NCI-H187 treated with DMSO at 0.1 percent for 48 hours (cell line): ENCODE results near the gene MBNL1.
"Not testable (repeated sequence)": the region's sequence is repeated elsewhere in the genome, so short reads cannot be mapped to it uniquely, and the experiment has no call there.

Source experiments
- DNase-seq: peaks from one replicate; lab custom pipeline; 2025; lab: John Stamatoyannopoulos, UW

The MBNL1 gene

DNA sequence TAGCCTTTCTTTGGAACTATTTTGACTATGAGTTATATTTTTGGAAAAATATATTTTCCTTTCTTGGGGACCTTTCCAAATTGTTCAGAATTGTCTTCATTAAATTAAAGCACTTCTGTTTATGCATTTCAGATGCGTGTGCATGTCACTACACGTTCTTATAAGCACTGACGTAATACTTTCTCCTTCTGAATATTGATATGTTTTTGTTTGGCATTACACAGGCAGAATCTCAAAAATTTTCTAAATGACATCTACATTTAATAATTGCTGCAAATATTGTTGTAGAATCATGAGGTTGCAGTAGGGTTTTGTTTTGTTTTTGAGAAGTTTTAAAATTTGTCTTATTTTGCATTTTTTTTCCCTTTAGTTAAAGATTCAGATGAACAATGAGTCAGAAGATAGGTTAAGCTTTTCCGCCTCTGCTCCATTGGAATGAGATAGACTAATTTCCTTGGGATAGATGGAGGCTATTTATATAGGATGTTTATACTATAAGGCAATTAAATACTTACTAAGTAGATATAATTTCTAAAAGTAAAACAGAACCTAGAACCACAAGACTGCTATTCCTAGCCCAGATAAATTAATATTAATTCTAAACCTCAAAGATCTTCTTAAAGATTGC, 110.8 kb downstream of the MBNL1 start:
- no peak for DNase-seq

DNA sequence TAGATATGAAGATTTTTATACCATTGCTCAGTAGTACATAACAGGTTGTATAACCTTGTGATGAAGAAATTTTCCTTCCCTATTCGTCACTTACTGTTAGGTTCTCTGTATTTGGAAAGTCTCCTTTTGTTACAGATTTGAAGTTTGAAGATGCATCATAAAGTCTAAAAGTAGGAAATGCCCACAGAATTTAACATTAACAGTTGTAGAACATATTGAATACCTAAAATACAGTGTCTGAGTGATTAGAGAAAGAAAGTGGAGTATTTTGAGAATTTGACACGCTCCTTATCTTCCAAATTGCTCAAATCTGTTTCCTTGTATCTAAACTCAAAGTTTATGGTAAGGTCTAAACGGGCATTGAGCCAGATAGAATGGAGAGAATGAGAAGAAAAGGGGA, 111.3 kb downstream of the MBNL1 start:
- no peak for DNase-seq

DNA sequence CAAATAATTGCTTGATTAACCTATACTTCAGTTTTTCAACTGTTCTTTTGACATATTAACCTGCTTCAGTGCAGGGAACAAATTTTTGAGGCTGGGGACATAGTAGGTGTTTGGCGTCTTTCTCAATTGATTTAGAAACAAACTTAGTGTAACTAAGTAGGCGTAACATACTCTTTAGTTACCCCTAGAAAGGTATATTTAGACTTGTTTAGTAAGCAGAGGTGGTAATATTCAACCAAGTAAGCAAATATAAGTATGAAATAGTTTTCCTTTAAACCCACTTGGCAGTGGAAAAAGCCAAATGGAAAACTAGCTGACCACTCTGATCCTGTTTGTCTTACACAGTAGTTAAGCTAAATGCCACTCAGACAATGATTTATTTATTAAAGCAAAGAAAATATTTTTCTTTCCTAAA, 113.2 kb downstream of the MBNL1 start:
- DNase-seq = no peak

DNA sequence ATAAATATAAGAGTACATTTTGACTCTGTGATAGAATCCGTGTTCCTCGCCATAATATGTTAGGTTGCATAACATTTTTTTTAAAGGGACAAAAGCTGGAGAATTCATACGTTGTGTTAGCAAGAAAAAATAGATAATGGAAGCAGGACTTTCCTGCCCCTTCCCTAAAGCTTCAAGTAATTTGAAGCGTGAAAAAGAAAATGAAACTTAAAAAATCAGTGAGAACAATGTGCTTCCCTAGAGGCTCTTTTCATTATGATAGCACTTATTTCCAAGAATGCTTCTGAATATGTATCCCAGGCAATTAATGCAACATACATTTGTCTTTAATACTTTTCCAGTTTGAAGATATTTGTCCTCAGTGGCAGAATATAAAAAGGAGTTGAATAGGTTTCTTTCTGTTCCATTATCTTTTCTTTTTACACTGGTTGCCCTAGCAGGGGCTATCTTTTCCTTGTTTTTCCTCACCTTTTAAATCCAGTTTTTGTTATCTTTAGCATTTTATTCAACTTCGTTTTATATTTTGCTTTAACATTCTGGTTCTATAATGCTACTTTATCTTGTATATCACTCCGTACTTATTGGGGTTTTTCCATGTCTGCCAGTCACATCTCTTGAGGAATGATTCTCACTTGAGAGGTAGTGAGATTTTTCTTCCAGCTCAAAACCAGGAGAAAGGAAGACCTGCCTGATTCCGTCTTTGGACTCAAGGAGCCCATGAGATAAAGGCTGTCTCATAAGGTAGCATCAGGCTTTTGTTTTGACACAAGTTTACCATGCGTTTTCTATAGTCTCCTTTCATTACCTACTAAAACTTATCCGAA, 113.8 kb downstream of the MBNL1 start:
- DNase-seq = no peak

DNA sequence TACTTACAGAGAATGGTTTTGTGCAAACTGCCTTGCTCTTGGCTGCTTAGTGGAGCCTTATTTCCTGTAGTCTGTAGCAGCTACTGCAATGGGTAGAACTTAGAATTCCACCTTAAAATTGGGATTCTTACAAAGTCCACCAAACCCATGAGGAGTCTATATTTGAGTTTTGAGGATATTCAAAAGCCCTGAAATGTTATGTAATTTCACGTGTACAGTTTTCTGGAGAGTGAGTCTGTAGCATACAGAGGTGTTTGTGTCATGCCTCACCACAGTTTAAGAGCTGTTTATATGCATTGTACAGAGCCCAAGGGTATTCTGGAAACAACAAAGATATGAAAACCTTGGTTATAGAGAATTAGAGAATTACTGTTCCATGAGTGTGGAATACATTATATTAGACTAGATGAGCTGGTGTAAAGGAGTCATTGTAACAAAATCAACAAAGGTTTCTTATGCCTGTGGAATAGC, 114.4 kb downstream of the MBNL1 start:
- no peak for DNase-seq

DNA sequence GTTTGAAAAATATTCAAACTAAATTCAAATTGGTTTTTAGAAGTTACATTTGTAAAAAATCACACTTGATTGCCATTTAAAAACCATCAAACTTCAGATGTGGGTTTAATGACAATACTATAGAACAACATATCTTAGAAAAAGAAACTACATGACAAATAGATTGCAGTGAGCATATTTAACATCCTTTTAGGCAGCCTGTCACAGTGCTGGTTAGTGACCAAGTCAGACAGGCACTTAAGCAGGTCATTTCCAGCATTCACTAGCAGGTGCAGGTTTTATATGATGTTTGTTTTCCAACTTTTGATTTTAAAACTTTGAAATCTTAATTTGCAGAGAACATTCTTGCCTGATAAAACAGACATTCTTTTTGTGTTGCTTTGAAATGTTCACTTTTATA, 115.7 kb downstream of the MBNL1 start:
- DNase-seq = no peak

DNA sequence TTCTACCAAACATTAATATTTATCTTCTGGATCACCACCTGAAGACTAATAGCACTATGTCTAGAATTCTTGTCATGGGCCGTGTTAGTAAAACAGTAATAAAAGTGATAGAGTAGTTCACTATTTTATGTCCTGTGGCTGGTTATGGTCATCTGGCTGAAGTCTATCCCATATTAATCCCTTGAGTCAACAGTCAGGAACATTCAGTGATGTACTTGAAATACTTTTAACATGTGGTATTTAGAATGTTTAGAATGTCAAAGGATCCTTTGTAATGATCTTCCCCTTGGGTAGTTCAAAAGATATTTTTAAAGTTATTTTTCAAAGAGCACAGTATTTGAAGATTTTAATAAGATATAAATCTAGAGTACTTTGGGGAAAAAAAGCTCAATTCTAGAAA, 117.0 kb downstream of the MBNL1 start:
- DNase-seq = no peak

DNA sequence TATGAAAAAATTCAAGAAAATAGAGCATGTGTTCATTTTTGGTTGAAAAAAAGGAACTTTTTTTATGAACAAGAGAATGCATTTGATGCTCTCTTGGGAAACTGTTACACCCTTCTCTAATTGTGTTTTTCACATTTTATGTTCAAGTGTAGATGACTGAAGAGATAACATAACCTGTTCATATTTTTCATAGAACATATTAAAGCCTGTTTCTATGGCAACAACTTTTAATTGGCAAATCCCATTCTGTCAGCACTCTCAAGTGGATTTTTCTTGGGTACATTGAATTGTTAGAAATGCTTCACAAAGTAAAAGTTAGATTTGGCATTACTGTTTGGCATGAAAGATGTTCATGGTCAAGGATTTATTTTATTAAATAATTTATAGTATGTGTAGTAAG, 117.5 kb downstream of the MBNL1 start:
- DNase-seq = no peak

DNA sequence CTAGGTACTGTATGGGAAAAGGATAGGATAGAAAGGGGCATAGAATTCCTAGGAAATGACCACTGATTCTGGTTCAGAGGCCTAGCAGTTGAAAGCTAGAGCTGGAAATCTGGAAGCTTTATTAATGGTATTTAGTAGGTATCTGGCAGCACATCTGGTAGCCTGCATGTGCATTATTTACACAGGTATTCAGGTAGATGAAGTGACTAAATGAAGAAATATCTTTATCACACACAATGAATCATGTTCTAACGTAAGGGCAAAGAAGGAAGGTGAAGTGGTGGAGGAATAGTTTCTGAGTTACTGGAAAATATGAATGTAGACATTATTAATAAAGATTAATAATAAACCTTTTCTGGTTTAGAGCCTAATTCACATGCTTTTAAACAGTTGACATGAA, 119.9 kb downstream of the MBNL1 start:
- no peak for DNase-seq

DNA sequence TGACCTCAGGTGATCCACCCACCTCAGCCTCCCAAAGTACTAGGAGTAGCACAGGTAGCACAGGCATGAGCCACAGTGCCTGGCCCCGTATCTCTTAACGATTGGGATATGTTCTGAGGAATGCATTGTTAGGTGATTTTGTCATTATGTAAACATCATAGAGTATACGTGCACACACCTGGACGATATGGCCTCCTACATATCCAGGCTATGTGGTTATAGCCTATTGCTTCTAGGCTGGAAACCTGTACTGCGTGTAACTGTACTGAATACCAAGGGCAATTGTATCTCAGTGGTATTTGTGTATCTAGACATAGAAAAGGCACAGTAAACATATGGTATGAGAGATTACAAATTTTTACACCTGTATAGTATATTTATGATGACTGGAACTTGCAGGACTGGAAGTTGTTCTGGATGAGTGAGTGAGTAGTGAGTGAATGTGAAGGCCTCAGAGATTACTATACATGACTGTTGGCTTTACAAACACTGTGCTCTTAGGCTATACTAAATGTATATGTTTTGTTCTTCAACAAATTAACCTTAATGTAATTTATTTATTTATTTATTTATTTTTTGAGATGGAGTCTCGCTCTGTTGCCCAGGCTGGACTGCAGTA, 120.7 kb downstream of the MBNL1 start:
- DNase-seq = no peak

DNA sequence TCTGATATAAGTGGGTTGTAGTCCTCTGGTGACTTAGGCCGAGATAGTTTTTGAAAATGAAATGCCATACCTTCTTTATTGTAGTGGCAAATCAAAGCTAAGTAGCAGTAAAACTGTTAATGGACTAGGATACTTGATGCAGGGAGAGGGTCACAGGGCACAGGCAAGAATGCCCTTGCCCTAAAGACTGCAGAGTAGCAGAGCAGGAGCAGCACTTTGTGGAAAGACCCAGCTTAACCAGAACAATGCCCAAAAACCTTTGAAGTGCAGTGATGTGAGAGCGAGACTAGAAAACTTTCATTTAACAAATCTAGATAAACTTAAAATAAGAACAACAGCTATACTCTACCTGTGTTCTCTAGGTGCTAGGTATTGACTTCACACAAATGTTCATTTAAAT, 121.9 kb downstream of the MBNL1 start:
- DNase-seq = no peak

DNA sequence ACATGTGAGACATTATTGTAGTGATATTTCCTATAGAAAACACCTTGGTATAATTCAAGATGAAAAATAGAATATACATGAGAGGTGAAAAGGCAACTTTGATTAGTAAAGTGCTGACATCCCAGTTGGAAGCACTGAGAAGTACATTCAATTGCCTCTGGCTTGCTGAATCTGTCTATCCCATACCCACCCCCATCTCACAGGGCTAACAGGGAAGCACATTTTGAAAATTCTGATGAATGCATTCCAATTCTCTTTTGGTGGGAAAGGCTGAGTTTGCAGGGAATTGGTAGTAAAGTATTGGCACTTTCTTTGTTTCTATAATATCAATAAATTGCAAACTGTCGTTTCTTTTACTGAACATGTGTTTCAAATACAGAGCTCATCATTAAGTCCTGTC, 122.9 kb downstream of the MBNL1 start:
- DNase-seq = no peak

DNA sequence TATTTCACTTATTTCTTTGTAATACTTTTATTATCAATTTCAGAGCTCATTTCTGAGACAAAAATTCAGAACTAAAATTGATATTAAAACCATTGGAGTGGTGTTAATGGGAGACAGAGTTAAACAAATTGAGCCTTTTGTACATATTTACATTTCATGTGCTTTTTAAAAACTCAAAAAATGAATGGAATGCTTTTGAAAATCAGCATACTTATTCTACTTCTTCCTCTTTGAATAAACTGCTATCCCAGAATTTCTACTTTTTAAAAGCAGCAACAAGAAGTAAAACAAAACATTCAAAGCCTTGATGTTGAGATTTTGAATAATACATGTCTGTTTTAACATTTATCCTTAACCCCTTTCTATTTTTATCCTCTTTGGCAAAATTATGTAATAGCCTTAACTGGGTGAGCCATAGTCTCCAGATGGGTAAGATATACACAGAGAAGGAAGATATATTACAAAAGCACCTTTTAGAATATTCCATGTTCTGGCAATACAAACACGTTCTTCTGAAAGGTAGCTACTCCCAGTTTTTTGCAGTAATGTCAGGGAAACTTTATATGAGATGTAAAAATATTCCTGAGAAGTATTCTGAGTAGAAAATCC, 123.6 kb downstream of the MBNL1 start:
- DNase-seq = no peak

DNA sequence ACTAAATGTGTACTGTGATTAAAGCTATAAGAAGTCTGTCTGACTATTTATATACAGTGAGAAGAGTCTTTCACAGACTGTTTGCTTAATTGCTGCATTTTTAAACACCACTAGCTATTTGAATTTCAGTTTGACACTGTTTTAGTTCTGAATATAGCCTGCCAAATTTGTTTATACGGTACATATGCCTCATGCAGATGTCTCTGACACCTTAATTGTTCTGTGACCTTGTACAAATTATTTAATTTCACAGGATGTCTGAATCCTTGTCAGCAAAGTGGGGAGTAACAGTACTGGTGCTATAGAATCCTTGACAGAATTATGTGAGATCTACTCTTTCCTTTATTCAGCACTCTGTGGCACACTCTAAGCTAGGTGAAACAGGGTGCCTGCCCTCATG, 125.5 kb downstream of the MBNL1 start:
- no peak for DNase-seq

DNA sequence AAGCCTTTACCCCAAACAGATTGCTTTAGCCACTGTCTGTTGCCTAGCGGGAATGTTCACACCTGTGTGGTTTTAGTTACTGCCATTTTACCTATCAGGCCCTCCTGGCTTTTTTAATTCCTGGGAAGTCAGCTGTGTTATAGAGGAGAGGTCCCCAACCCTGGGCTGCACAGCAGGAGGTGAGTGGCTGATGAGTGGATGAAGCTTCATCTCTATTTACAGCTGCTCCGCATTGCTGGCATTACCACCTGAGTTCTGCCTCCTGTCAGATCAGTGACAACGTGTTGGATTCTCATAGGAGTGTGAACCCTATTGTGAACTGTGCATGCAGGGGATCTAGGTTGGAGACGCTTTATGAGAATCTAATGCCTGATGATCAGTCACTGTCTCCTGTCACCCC, 127.0 kb downstream of the MBNL1 start:
- DNase-seq = no peak

DNA sequence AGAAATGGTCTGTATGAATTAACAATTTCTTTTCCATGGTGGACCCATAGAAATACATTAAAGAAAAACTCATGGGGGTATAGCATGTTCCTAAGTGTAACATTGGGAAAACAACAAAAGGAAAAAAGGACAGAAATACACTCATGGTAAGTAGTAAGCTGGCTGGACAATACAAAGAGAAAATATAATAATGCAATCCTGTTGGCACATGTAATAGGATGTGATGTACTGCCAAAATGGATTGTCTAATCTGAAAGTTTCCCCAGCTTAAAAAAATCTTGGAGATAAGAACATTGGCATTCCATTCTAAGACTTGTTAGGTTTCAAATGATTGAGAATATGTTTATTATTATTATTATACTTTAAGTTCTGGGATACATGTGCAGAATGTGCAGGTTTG, 128.1 kb downstream of the MBNL1 start:
- no peak for DNase-seq

DNA sequence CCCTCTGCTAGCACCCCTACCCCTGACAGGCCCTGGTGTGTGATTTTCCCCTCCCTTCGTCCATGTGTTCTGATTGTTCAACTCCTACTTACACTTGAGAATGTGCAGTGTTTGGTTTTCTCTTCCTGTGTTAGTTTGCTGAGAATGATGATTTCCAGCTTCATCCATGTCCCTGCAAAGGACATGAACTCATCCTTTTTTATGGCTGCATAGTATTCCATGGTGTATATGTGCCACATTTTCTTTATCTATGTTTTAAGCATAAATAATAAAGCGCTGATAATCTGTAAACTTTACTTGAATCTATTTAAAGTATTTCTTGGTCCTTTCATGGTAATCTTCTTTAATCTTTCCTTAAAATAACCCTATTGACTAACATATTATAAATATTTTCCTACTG, 128.6 kb downstream of the MBNL1 start:
- DNase-seq = not testable (repeated sequence)

DNA sequence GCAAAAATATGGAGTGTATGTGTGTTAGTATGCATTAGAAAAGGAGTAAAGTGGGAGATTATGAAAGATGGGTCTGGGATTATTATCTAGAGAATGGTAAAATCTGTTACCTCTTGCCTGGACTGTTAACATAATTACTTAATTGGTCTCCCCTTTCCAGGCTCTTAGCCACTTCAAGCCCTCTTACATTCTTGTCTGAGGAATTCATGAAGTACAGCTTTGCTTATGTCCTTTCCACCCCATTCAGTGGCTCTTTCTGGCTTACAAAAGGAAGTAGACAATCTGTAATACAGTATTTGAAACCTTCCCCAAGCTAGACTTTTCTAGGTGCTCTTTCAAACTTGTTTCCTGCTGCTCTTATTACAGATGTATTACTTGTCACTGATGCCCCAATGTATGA, 129.8 kb downstream of the MBNL1 start:
- DNase-seq = no peak

DNA sequence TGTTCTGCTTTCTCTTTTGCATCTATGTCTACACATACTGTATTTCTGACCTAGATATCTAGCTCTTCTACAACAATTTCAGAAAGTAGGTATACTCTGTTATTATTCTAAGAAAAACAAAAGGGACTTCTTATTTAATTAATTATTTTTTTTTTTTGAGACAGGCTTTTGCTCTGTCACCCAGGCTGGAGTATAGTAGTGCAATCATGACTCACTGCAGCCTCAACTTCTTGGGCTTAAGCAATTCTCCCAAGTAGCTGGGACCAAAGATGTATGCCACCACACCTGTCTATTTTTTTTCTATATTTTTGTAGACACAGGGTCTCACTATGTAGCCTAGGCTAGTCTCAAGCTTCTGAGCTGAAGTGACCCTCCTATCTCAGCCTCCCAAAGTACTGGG, 130.6 kb downstream of the MBNL1 start:
- no peak for DNase-seq

DNA sequence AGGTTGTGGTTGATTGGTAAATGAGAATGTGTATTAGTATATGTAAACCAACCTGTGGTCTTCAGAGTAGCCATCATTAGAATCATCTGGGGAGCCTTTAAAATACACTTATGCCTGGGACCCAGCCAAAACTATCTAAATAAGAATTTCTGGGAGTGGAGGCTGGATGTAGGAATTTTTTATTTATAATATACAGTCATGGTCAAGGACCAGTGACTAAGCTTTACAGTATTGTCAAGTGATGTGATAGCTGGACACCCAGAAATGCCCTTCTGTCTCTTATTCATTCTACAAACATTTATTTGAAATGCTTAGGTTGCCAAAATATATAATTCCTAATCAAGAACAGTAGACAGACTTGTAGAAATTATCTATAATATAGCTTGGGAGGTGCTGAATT, 132.2 kb downstream of the MBNL1 start:
- no peak for DNase-seq

DNA sequence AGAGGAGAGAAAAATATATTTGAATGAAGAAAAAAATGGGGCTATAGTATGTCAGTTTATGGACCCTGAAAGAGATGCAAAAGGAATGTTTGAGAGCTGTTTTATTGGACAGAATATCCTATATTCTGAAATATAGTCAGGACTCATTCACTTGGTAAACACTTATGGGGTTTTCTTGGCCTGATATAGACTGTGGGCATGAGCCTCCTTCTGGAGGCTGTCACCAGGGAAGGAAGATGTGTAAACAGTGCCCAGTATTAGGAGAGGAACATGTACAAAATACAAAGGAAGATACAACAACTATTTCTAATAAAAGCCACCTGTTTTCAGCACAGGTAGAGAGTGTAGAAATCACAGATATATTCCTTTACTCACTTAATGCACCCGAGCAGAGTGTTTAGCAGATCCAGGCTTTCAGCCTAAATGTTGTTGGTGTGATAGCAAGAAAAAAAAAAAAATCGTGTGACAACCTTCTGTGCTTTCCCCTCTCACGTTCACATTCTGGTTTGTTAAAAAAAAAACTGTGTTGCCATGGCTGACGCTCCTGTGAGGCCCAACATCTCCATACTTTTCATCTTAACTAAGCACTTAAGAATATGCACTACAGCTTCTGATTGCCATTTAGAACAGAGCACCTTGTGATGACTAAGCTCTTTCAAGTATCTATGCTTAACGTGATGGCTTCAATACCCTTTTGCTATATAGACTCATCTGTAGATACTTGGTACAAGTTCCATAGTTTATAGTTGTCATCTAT, 134.1 kb downstream of the MBNL1 start:
- DNase-seq = peak; percentile 19

DNA sequence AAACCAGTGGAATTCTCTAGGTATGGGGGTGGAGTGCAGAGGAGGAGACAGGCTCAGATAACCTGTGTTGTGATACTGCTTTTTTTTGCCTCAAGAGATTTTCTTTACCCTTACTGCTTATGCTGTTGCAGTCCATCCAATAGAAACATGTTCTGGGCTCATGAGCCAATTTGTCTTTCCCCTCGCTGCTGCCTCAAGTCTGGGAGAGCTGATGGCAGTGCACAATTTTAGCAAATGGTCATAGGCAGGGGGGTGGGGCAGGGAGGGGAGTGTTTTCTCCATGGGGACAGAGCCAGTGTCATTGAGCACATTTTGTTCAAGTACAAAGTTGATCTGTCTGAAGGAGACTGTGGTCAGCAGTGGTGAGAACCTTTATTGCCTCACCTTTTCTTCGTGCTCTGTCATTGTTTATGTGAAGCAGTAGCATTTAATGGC, 134.9 kb downstream of the MBNL1 start:
- no peak for DNase-seq
